Posterior cingulate gyrus (tissue), 11 donors: ENCODE measurements around the gene HHAT.

Experiments
- DNase-seq, 10 donors: peaks; one replicate each; pipeline versions ENCODE4 v3.0.0 to v3.0.0-alpha.2; 2020 to 2021; ENCODE audit warnings: mixed read lengths in 3 of 10
- intact Hi-C: fragments of 100-400 bp; cut with DNase I; formaldehyde crosslinking; loops from one replicate; pipeline ENCODE4 v1.15.1; 2023

HHAT gene

DNA sequence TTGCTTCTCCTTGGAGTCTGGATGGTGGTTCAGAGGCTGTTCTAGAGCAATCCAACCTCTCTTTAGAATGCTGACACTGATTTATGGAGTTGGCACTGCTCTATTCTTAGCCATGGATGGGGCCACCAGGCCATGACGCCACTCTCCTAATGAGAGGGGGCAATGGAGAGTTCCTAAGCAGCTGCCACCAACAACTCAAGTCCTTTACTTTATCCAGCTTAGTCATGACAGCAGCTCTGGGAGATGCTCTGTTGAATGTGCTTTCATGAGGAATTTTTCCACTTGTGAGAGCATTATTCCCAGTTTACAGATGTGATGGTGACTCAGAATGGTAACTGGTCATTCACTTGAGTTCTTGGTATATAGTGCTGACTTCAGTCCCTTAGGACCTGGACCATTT lies 366.3 kb downstream of the HHAT start:
- DNase-seq, result no peak
- intact Hi-C loops, result no loop called here

GRCh38 chr1:210696709-210697108 lies 368.0 kb downstream of the HHAT start:
- intact Hi-C loops, result no loop called here

DNA sequence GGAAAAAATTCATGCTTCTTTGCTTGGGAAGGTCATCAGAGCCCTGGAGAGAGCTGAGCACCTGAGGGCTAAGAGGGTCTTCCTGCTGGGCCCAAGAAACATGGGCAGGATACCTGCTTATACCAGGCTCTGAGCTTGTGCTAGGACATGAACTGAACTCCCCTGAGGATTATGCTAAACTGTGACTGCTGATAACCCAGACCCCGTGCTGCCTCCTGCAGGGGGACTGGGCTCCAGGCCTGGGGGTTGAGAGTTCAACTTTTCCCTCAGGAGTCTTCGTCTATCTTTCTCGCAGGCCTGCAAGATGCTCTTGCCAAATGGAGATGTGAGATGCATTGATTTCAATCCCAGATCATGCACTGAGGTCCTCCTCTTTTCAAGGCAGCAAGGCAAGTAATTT lies 368.5 kb downstream of the HHAT start:
- DNase-seq, result no peak
- intact Hi-C loops, result no loop called here

More at GRCh38 chr1:210696709-210697108, 368.0 kb downstream of the HHAT start:
- no peak for DNase-seq

DNA sequence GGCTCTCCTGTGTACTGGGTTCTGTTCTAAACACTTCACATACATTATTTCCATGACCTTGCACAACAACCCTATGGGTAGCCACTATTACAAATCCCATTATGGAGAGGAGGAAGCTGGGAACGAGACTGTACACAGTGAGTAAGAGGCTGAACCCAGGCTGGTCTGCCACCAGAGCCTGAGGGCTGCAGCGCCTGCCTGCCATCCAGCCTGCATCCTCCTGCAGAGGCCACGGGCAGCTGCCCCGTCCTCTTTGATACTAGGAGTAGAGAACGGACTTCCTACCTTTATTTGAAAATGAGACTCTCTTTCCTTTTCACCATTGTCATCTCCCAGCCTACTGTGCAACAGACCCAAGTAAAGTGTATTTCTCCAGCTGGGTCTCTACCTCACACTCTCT lies 370.0 kb downstream of the HHAT start:
- intact Hi-C loops, result no loop called here
- peak in 1 of 10 donors; percentile 39 for DNase-seq

GRCh38 chr1:210700083-210700482 lies 371.4 kb downstream of the HHAT start:
- peak in 1 of 10 donors; percentile 22 for DNase-seq
- intact Hi-C loops, result no loop called here

- intact Hi-C loops, result no loop called here
- DNase-seq, result no peak
Measured at GRCh38 chr1:210700511-210700910, 371.8 kb downstream of the HHAT start.

GRCh38 chr1:210702506-210702905 lies 373.8 kb downstream of the HHAT start:
- intact Hi-C loops, result no loop called here

DNA sequence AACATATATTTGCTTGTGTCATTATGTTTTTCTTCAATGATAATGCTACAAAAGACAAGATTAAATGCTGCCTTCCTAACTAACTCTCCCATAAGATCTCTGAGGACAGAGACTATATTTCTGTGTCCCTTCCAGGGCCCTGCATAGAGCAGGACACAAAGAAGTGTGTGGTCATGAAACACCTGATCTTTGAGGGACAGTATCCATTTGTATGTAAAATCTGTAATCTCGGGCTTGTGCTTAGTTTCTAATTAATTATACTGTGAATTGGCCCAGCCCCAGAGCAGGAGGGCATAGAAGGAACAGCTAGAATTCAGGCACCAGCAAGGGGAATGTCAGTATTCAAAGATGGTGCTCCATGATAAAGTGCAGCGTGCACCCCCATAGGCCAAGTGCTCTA lies 374.9 kb downstream of the HHAT start:
- intact Hi-C loops, result no loop called here
- no peak for DNase-seq

More at GRCh38 chr1:210702506-210702905, 373.8 kb downstream of the HHAT start:
- no peak for DNase-seq

- intact Hi-C loops, result no loop called here
- DNase-seq, result peak in 1 of 10 donors; percentile 68
Measured at GRCh38 chr1:210705086-210705485, 376.4 kb downstream of the HHAT start.

GRCh38 chr1:210706246-210706645 lies 377.5 kb downstream of the HHAT start:
- intact Hi-C loops, result no loop called here
- no peak for DNase-seq

GRCh38 chr1:210707300-210708240 lies 378.9 kb downstream of the HHAT start:
- intact Hi-C loops, result no loop called here

DNA sequence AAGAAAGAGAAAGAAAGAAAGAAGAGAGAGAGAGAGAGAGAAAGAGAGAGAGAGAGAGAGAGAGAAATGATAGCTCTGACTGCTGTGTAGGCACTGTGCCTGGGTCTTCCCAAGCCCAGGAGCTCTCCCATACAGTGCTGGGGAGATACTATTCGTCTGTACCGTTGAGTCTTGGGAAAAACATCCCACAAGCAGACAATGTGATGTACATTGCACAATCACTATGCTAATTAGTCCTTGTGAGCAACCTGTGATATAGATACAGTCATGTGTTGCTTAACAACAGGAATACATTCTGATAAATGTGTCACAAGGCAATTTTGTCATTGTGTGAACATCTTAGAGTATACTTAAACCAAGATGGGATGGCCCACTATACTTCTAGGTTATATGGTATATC lies 381.0 kb downstream of the HHAT start:
- intact Hi-C loops, result no loop called here
- no peak for DNase-seq

More at GRCh38 chr1:210707300-210708240, 378.9 kb downstream of the HHAT start:
- DNase-seq, result peak in 1 of 10 donors; percentile 34

DNA sequence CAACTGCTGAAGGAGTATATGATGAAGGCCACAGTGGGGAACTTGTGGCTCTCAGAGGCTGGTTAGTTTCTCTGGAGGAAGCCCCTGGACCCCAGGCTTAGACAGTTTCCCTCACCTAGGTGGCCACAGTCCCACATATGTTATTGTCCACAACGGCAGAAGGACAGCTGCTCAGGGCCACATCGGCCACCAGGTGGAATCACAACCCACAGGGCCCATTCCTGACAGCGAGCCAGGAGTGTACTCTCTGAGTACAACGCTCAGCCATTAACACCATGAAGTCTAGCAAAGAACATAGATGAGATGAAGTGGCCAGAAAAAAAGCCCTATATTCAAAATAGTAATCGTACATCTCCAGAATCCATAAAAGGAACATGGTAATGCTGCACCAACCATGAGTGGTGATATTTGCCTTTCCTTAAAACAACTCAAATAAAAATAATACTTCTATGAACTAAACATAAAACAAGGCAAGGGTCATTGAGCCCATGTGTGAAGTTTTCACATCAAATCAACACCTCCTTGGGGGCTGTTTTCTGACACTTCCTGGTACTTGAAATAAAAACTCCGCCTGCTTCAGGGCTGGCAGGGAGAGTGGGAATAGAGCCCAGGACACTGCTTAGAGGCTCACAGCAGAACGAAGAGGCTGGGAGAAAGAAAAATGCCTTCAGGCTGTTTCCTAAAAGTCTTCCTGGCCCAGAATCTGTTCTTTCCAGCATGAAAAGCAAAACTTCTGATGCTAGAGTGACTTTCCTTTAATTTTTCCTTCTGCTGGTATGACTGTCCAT lies 383.3 kb downstream of the HHAT start:
- DNase-seq, result no peak
- intact Hi-C loops, result no loop called here

GRCh38 chr1:210715072-210715471 lies 386.4 kb downstream of the HHAT start:
- DNase-seq, result peak in 5 of 10 donors; percentile 35 to 91 (median 48)

GRCh38 chr1:210722410-210723081 lies 393.8 kb downstream of the HHAT start:
- intact Hi-C loops, result no loop called here
- DNase-seq, result no peak

More at GRCh38 chr1:210715072-210715471, 386.4 kb downstream of the HHAT start:
- intact Hi-C loops, result no loop called here

GRCh38 chr1:210723646-210724045 lies 394.9 kb downstream of the HHAT start:
- intact Hi-C loops, result no loop called here
- DNase-seq, result no peak

- DNase-seq, result no peak
- intact Hi-C loops, result no loop called here
Measured at GRCh38 chr1:210724768-210725167, 396.1 kb downstream of the HHAT start.
